PFSK-1 (cell line): ENCODE results near the gene NAPG.

ENCODE experiments used
- FOXP2 ChIP-seq: optimal IDR thresholded peaks from 2 replicates; pipeline ENCODE3; 2011; ENCODE audit warnings: borderline replicate concordance, control low read depth, inconsistent platforms; ENCODE audit not compliant: insufficient read depth; ENCODE audit errors: extremely low read length, extremely low read depth
- POLR2AphosphoS5 ChIP-seq: IDR thresholded peaks from 2 replicates; pipeline ENCODE4 v1.6.1; 2012; ENCODE audit warnings: low read depth, mild to moderate bottlenecking, control low read depth, low read length, moderate library complexity
- SIN3A ChIP-seq: IDR thresholded peaks from 2 replicates; pipeline ENCODE4 v1.6.1; 2012; ENCODE audit warnings: mild to moderate bottlenecking, low read length, moderate library complexity, borderline replicate concordance; ENCODE audit not compliant: insufficient read depth
- TAF1 ChIP-seq: IDR thresholded peaks from 2 replicates; pipeline ENCODE4 v1.6.1; 2012; ENCODE audit warnings: low read length, control low read depth, borderline replicate concordance; ENCODE audit not compliant: insufficient read depth
- TF ChIP-seq, protein P1 (sequence below), 2 experiments: IDR thresholded peaks; 2 replicates each; pipeline versions ENCODE4 v1.6.1 to v1.8.0; 2011 to 2012; ENCODE audit warnings: low read depth in 2 of 2, low read length in 2 of 2, control low read depth in 1 of 2, inconsistent platforms in 1 of 2, mild to moderate bottlenecking in 1 of 2, moderate library complexity in 1 of 2; ENCODE audit not compliant: insufficient read depth in 1 of 2

NAPG gene

DNA sequence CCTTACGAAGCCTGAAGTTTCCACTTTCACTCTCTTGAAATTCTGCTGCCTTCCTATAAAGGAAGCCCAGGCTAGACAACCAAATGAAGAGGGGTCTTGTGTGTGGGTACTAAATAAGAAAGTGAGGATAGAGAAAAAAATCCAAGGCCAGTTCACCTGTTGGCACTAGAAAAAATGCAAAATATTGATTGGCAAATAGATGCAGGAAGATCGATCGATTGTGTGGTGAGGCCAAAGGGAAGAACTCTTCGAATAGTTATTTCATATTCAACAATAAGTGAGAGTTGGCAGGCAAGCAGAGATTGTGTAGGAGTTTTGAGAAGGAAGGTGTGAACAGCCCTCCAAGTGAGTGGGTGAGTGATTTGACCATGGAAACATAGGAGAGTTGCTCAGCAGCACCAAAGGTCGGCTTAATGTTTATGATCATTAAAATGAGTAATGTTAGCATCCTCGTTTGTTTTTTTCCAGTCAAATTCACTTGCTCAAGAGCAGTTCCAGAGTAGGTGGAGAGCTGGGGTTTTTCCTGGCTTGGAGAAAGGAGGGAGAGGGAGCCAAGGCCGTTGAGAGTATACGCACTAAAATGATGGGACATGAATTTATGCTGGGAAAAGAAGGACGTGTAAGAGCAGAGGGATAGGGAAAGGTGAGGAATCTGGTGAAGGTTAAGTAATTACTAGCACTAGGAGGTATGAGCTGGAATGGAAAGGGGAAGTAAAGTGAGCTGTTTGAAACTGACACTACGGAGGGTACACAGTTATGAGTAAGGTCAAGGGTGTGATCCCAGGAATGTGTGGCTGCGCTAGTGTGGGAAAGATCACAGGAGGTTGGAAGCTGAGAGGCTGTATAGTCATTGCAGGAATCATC is 1.1 kb upstream of the NAPG start:
- TF ChIP-seq FOXP2 (no peak), TAF1 (no peak), POLR2AphosphoS5 (no peak), SIN3A (no peak)
- TF ChIP-seq, protein P1, sequence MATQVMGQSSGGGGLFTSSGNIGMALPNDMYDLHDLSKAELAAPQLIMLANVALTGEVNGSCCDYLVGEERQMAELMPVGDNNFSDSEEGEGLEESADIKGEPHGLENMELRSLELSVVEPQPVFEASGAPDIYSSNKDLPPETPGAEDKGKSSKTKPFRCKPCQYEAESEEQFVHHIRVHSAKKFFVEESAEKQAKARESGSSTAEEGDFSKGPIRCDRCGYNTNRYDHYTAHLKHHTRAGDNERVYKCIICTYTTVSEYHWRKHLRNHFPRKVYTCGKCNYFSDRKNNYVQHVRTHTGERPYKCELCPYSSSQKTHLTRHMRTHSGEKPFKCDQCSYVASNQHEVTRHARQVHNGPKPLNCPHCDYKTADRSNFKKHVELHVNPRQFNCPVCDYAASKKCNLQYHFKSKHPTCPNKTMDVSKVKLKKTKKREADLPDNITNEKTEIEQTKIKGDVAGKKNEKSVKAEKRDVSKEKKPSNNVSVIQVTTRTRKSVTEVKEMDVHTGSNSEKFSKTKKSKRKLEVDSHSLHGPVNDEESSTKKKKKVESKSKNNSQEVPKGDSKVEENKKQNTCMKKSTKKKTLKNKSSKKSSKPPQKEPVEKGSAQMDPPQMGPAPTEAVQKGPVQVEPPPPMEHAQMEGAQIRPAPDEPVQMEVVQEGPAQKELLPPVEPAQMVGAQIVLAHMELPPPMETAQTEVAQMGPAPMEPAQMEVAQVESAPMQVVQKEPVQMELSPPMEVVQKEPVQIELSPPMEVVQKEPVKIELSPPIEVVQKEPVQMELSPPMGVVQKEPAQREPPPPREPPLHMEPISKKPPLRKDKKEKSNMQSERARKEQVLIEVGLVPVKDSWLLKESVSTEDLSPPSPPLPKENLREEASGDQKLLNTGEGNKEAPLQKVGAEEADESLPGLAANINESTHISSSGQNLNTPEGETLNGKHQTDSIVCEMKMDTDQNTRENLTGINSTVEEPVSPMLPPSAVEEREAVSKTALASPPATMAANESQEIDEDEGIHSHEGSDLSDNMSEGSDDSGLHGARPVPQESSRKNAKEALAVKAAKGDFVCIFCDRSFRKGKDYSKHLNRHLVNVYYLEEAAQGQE (IDR thresholded peaks at IDR 0.05; ENCODE audit: insufficient read depth in 1 of 2, low read depth in 2 of 2, low read length in 2 of 2) = no peak

DNA sequence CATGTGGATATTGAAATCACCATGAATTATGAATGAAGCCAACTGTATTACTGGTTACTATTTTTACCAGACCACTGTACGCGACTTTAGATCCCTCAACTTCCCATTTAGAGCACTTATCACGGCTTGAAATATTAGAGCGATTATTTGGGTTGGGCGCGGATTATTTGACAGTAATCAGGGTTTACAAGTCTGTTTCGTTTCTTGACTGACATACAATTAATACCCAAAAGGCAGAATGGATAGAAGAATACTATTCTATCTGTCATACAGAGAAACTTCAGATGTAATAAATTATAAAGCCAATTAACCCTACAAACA is 496 bp upstream of the NAPG start:
- TF ChIP-seq, protein P1 (IDR thresholded peaks at IDR 0.05; ENCODE audit: insufficient read depth in 1 of 2, low read depth in 2 of 2, low read length in 2 of 2) = no peak
- TF ChIP-seq TAF1 (no peak), FOXP2 (no peak), POLR2AphosphoS5 (no peak), SIN3A (no peak)

DNA sequence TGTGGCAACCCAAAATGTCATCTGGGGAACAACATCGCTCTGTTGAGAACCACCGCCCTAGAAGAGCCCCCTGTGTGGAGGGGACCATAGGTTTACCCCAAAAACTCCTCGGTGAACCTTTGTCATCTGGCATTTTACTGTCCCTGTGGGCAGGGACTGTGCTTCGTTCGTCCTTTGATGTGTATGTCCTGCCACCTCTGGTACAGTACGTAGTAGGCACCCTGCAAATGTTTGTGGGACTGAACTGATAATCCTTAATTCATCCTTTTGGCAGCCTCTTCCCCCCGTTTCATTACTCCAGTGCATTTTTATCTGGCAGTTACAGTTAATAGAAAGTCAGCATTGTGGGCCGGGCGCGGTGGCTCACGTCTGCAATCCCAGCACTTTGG is 728 bp downstream of the NAPG start:
- TF ChIP-seq TAF1 (no peak), POLR2AphosphoS5 (no peak), FOXP2 (no peak), SIN3A (no peak)
- TF ChIP-seq, protein P1 (IDR thresholded peaks at IDR 0.05; ENCODE audit: insufficient read depth in 1 of 2, low read depth in 2 of 2, low read length in 2 of 2) = no peak

DNA sequence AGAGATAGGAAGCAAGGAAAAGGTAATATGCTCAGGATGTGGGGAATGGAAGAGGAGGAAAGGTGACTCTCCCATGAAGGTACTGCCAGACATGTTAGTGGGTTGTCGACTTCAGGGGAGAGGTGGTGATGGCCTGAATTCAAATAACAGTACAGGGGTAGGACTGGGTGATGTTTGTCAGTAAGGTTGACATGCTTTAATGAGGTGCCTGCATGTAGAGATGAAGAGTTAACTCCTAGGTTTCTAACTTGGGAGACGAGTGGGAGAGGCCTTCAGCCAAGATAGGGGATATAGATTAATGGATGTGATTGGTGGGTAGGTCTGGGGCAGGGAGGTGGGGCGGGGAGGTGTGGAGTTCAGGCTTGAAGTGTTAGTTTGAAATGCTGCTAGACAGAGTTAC is 2.6 kb downstream of the NAPG start:
- TF ChIP-seq, protein P1 (IDR thresholded peaks at IDR 0.05; ENCODE audit: insufficient read depth in 1 of 2, low read depth in 2 of 2, low read length in 2 of 2) = no peak
- TF ChIP-seq POLR2AphosphoS5 (no peak), FOXP2 (no peak), TAF1 (no peak), SIN3A (no peak)

DNA sequence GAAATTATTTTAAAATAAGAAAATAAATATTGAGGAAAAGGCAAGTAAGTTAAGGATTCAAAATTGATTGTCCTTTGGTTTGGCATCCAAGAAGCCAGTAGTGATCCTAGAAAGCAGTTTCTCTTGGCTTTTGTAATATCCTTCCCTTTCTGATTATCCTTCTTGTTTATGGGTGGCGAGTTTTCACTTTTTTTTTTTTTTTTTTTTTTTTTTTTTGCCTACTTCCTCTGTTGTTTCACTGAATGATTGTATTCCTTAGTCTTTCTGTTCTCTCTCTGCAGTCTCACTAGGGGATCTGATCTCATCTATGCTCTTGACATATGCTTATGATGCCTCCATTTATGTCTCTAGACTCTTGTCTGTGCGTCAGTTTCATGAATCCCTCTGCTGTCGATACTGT is 4.2 kb downstream of the NAPG start:
- TF ChIP-seq SIN3A = no peak
- no peak for TF ChIP-seq FOXP2
- TF ChIP-seq TAF1 = no peak
- no peak for TF ChIP-seq POLR2AphosphoS5
- TF ChIP-seq, protein P1 (IDR thresholded peaks at IDR 0.05; ENCODE audit: insufficient read depth in 1 of 2, low read depth in 2 of 2, low read length in 2 of 2) = no peak
